Thoracic aorta (tissue), 2 donors: Measurements from ENCODE around the gene ADAMTS2. TPM values are rescaled to one million over a fixed set of nuclear protein-coding genes. Genes with fewer than 3 reads are reported as not detected.
"Not testable (repeated sequence)": the region's sequence is repeated elsewhere in the genome, so short reads cannot be mapped to it uniquely, and the experiment has no call there.

Experiments
- ATAC-seq: fragments of 150-250 bp; one replicate; pipeline ENCODE4 v1.8.0; 2017; ENCODE audit warnings: low read depth; ENCODE audit not compliant: insufficient number of reproducible peaks, low FRiP score
- DNase-seq: peaks from one replicate; pipeline ENCODE4 v3.0.0-alpha.2; 2020; ENCODE audit warnings: low spot score
- H3K27ac ChIP-seq, 2 donors: fragments of 200-600 bp; sonication (generic); 1 replicate in 1 of 2; 2 replicates in 1 of 2; pipeline ENCODE4 v1.5.1; 2016; ENCODE audit warnings: mild to moderate bottlenecking in 2 of 2, moderate library complexity in 2 of 2
- H3K27me3 ChIP-seq: fragments of 200-600 bp; sonication (generic); replicated peaks from 2 replicates; pipeline ENCODE4 v1.6.0; 2016; ENCODE audit warnings: mild to moderate bottlenecking; ENCODE audit not compliant: insufficient read depth
- H3K36me3 ChIP-seq: fragments of 200-600 bp; sonication (generic); one replicate; pipeline ENCODE4 v1.5.1; 2016
- H3K4me1 ChIP-seq, 2 donors: fragments of 200-600 bp; sonication (generic); 1 replicate in 1 of 2; 2 replicates in 1 of 2; pipeline versions ENCODE4 v1.5.1 to v1.6.0; 2016; ENCODE audit warnings: low read depth in 2 of 2, mild to moderate bottlenecking in 1 of 2; ENCODE audit not compliant: control insufficient read depth in 1 of 2
- H3K4me3 ChIP-seq: fragments of 200-600 bp; sonication (generic); 2 replicates; pipeline ENCODE4 v1.5.1; 2016; ENCODE audit warnings: mild to moderate bottlenecking
- H3K9me3 ChIP-seq: fragments of 200-600 bp; sonication (generic); 2 replicates; pipeline ENCODE4 v1.5.1; 2016
- total RNA-seq, 2 donors: library from RNA; depleted of rRNA; stranded (reverse); fragments of >200 nt; gene quantifications; one replicate each; pipeline versions ENCODE4 v1.1.0 to v1.2.3, GENCODE V29; 2016
- TF ChIP-seq, protein P1 (sequence below): fragments of 200-600 bp; sonication (generic); IDR thresholded peaks from one replicate; pipeline ENCODE4 v1.5.1; 2019; ENCODE audit warnings: antibody characterized with exemption

The ADAMTS2 gene
- total RNA-seq, 2 donors from 2014 or later = 34.4 to 60.7 TPM

- Histone ChIP-seq H3K9me3 (no peaks in the 10 kb centered on the region), H3K27ac (peak overlapping the region; percentile 33 to 38), H3K4me3 (no peak overlapping the region), H3K27me3 (no peaks in the 10 kb centered on the region), H3K36me3 (no peaks in the 10 kb centered on the region), H3K4me1 (peaks cover 10 to 46% of the 10 kb centered on the region in 2 donors)
- no peak for DNase-seq
- ATAC-seq = no peak
- TF ChIP-seq, protein P1, sequence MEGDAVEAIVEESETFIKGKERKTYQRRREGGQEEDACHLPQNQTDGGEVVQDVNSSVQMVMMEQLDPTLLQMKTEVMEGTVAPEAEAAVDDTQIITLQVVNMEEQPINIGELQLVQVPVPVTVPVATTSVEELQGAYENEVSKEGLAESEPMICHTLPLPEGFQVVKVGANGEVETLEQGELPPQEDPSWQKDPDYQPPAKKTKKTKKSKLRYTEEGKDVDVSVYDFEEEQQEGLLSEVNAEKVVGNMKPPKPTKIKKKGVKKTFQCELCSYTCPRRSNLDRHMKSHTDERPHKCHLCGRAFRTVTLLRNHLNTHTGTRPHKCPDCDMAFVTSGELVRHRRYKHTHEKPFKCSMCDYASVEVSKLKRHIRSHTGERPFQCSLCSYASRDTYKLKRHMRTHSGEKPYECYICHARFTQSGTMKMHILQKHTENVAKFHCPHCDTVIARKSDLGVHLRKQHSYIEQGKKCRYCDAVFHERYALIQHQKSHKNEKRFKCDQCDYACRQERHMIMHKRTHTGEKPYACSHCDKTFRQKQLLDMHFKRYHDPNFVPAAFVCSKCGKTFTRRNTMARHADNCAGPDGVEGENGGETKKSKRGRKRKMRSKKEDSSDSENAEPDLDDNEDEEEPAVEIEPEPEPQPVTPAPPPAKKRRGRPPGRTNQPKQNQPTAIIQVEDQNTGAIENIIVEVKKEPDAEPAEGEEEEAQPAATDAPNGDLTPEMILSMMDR = no peak
These were observed 57.6 kb downstream of the ADAMTS2 start for GRCh38 chr5:179287631-179288030.

GRCh38 chr5:179287071-179287470 is 58.2 kb downstream of the ADAMTS2 start:
- H3K4me3 ChIP-seq = no peak overlapping the region
- peak overlapping the region in 1 of 2 donors; percentile 38 for H3K27ac ChIP-seq
- DNase-seq = no peak
- H3K9me3 ChIP-seq = no peaks in the 10 kb centered on the region
- TF ChIP-seq, protein P1 = no peak
- no peaks in the 10 kb centered on the region for H3K36me3 ChIP-seq
- peaks cover 10 to 46% of the 10 kb centered on the region in 2 donors for H3K4me1 ChIP-seq
- ATAC-seq = no peak
- H3K27me3 ChIP-seq = no peaks in the 10 kb centered on the region

GRCh38 chr5:179285776-179286162 is 59.5 kb downstream of the ADAMTS2 start:
- ATAC-seq, H3K36me3 ChIP-seq, H3K9me3 ChIP-seq, H3K27me3 ChIP-seq, DNase-seq: not testable (repeated sequence)
- peaks cover 10 to 46% of the 10 kb centered on the region in 2 donors for H3K4me1 ChIP-seq
- H3K4me3 ChIP-seq = peak overlapping the region; percentile 39
- peak overlapping the region in 1 of 2 donors; percentile 47 for H3K27ac ChIP-seq

DNA sequence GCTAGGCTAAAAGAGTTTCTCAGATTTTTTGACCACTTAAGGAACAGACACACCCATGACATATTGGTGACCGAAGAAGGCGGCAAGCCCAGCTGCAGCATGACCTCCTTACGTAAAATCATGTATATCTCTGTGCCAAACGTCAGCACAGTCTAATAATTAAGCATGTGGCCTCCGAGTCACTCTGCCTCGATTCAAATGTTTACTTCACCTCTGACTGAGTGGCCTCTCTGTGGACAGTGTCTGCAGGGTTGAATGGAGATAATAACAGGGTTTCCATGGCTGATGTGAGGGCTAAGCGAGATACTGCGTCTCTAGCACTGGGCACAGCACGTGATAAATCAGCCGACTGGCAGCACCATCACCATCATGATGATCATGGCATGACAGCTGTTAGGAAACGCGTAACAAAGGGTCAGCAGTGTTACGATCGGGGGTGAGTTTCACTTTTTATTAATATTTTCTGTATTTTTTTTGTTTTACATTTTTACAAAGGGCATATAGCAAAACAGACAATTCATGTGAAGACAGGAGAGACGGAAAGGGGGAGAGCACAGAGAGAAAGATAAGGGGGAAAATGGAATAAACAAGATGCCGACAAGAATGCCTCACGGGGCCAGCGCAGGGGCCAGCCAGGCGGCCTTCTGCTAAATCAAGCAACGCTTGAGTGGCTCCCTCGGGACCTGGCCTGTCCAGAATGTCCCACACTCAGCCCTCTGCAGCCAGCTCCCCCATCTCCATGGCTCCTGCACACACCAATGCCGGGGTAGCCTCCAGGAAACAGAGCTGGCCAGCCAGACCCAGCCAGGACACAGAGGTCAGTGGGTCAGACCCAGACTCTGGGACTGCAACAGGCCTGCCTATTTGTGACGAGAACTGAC is 60.3 kb downstream of the ADAMTS2 start:
- Histone ChIP-seq H3K4me1 (peaks cover 10 to 46% of the 10 kb centered on the region in 2 donors), H3K4me3 (peak overlapping the region; percentile 39), H3K36me3 (no peaks in the 10 kb centered on the region), H3K9me3 (no peaks in the 10 kb centered on the region), H3K27me3 (no peaks in the 10 kb centered on the region), H3K27ac (peak overlapping the region in 1 of 2 donors; percentile 47)
- TF ChIP-seq, protein P1 = no peak
- DNase-seq (no peak), ATAC-seq (peak; percentile 26)

DNA sequence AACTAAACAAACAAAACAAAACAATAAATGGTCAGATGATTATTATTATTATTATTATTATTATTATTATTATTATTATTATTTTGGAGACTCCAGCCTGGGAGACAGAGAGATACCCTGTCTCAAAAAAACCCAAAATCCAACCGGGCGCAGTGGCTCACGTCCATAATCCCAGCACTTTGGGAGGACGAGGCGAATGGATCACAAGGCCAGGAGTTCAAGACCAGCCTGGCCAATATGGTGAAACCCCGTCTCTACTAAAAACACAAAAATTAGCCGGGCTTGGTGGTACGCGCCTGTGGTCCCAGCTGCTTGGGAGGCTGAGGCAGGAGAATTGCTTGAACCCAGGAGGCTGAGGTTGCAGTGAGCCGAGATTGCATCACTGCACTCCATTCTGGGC is 61.4 kb downstream of the ADAMTS2 start:
- not testable (repeated sequence) for ATAC-seq, H3K27ac ChIP-seq, H3K36me3 ChIP-seq, DNase-seq, H3K27me3 ChIP-seq, H3K9me3 ChIP-seq, H3K4me3 ChIP-seq
- H3K4me1 ChIP-seq = peaks cover 10 to 45% of the 10 kb centered on the region in 2 donors

GRCh38 chr5:179281694-179282093 is 63.6 kb downstream of the ADAMTS2 start:
- no peaks in the 10 kb centered on the region for H3K9me3 ChIP-seq
- no peaks in the 10 kb centered on the region for H3K36me3 ChIP-seq
- no peak overlapping the region for H3K4me3 ChIP-seq
- ATAC-seq = no peak
- no peaks in the 10 kb centered on the region for H3K27me3 ChIP-seq
- TF ChIP-seq, protein P1 = no peak
- H3K4me1 ChIP-seq = peaks cover 6 to 26% of the 10 kb centered on the region in 2 donors
- H3K27ac ChIP-seq = no peak overlapping the region
- no peak for DNase-seq
